Stimulated activated CD8-positive, alpha-beta memory T cell treated with anti-CD3 and anti-CD28 coated beads, Interleukin-15, amount 100 ng/mL, for 48 hours (primary cell): ENCODE data around the gene CASP2.

Experiments used
- DNase-seq, 2 donors: peaks; one replicate each; pipeline ENCODE4 v3.0.0-alpha.2; 2020; ENCODE audit warnings: low read depth in 2 of 2

CASP2 gene

DNA sequence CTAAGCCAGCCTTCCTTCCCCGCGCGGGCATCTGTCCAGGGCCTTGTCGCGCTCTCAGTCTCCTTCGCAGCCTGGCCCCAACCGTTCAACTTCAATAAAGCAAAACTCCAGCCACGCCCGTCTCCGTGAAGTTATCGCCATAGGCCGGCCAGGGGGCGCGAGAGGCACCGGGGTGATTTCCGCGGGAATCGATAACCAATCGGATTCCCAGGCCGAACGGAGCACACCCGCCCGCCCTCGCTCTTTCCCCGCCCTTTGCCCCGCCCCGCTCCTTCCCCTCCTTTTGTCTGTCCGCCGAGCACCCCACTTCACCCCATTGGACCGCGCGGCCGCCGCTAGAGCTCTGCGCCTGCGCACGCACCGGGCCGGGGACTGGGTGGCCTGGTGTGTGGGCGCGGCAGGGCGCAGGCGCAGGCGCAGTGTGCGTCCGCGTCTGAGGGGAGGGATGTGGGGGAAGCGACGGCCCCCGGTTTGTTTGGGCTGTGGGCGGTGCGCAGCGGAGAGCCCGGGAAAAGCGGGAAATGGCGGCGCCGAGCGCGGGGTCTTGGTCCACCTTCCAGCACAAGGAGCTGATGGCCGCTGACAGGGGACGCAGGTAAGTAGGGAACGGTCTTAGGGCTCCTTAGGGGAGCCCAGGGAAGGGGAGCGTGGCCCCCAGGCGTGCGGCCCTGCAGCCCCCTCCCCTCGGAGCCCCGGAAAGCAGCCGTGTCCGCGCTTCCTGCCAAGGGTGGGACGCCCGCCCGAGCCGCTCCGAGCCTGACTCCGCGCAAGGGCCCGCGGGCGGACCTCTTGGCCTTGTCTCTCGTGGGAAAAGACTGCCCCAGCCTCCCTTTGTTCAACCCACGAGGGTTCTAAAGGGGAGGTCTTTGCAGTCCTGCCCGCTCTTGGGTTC lies at the start of gene CASP2:
TSS of gene CASP2 (plus strand) at position 417 of the 892 bp plus-strand sequence. CDS start at position 522, 105 bp downstream.
- peak; percentile 99 for DNase-seq

GRCh38 chr7:143239813-143240212 lies 48.3 kb upstream of the CASP2 start:
- DNase-seq: no peak

GRCh38 chr7:143240291-143241168 lies 47.6 kb upstream of the CASP2 start:
- DNase-seq: peak; percentile 26 to 48

DNA sequence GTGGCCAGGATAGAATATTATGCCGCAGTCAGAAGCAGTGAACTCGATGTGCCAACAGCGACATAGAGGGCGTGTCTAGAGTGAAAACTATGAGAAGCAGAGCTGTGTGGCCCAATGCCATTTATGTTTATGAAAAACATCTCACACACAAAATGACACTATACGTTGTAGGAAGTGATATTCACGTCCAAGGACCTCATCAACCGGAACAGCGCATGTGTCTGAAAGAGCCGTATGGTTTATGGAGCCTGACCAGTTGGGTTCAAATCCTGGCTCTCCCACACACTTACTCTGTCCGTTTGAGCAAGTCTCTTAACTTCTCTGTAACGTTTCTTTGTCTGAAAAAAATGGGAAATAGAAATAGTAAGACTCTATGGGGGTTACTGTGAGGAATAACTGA lies 45.8 kb upstream of the CASP2 start:
- no peak for DNase-seq

- no peak for DNase-seq
These were observed 45.0 kb upstream of the CASP2 start for GRCh38 chr7:143243111-143243510.

GRCh38 chr7:143243614-143244013 lies 44.5 kb upstream of the CASP2 start:
- DNase-seq: no peak

- no peak for DNase-seq
These were observed 43.8 kb upstream of the CASP2 start for GRCh38 chr7:143244321-143244720.

- DNase-seq: no peak
These were observed 43.0 kb upstream of the CASP2 start for GRCh38 chr7:143245123-143245522.

- no peak for DNase-seq
These were observed 40.8 kb upstream of the CASP2 start for GRCh38 chr7:143247372-143247771.

DNA sequence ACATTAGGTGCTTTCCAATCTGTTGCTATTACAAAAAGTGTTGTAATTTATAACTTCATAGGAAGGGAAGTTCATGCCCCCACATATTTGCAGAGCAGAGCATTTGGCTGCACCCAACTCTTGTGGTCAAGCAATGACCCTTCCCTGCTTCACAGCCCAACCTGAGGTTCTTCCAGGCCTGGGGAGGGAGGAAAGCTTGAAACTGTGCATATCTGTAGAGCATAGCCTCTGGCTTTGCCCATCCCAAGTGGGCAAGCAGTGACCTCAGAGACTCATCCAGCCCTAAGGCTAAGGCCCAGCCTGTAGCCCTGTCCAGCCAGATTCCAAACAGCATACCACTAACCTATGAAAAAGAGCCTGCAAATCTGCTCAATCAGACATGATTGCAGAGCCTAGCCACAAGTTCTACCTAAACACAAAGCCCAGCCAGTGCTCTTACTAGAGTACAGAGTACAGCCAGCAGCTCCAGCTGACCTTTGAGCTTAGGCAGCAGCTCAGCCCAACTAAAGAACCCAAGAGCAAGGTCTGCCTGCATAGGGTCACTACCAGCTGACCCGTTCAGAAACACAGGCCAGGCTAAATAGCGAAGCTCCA lies 39.3 kb upstream of the CASP2 start:
- DNase-seq: no peak

- DNase-seq: no peak
These were observed 38.0 kb upstream of the CASP2 start for GRCh38 chr7:143250199-143250598.

GRCh38 chr7:143250822-143251221 lies 37.3 kb upstream of the CASP2 start:
- no peak for DNase-seq

DNA sequence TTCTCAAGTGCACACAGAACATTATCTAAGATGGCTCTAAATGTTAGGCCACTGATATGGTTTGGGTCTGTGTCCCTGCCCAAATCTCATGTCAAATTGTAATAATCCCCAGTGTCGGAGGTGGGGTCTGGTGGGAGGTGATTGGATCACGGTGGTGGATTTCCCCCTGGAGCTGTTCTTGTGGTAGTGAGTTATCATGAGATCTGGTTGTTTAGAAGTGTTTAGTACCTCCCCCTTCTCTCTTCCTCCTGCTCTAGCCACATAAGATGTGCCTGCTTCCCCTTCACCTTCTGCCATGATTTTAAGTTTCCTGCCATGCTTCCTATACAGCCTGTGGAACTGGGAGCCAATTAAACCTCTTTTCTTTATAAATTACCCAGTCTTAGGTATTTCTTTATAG lies 36.1 kb upstream of the CASP2 start:
- DNase-seq: no peak

DNA sequence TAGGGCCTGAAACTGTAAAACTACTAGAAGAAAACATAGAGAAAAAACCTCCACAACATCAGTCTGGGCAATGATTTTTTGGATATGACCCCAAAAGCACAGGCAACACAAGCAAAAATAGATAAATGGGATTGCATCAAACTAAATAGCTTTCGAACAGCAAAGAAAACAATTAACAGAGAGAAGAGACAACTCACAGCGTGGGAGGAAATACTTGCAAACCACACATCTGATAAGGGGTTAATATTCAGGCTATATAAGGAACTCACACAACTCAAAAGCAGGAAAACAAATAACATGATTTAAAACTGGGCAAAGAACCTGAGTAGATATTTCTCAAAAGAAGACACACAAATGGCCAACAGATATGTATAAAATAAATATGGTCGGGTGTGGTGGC lies 32.6 kb upstream of the CASP2 start:
- DNase-seq: no peak

DNA sequence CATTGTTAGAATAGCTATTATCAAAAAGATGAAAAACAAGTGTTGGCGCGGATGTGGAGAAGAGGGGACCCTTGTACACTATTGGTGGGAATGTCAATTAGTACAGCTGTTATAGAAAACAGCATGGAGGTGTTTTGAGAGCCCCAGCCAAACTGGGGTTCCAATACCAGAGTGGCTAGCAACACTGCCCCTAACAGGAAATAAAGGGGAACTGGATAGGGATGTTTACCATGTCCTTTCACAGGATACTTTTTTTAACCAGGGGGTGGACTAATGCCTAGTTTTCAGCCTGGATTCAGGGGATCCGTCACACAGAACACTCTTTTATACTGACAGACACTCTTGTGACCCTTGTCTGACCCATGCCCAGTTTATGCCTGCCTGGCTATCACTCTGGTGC lies 31.8 kb upstream of the CASP2 start:
- no peak for DNase-seq

- no peak for DNase-seq
These were observed 31.2 kb upstream of the CASP2 start for GRCh38 chr7:143256932-143257331.

DNA sequence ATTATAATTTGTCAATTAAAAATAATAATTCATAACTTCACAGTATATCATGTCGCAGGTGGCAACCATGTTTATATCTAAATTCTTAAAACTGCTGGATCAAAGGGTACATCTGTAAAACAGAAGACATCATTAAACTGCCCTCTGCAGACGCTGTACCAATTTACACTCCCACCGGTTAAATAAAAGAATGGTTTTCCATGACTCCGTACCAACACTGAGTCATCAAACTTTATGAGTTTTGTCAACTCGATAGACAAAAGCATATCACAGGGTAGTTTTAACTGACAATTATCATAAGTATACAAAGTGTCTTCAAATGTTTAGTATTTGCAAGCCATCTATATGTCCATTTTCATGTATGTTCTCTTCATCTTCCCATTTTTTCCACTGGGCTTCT lies 30.6 kb upstream of the CASP2 start:
- no peak for DNase-seq

- DNase-seq: no peak
These were observed 29.3 kb upstream of the CASP2 start for GRCh38 chr7:143258831-143259230.

DNA sequence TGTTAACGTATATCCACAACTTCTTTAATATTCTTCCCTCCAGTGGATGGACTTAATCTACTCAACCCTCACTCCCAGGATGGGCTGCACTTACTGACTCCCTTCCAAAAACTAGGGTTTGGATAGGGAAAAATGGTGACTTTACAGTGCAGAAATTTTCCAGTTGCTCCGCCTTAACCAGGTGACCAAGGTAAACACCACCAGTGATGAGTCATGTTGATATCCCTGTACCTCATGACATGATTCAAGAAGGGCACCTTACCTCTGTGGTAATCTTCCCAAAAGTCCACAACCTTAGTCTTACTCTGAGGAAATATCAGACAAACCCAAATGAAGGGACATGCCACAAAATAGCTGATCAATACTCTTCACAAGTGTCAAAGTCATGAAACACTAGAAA lies 28.4 kb upstream of the CASP2 start:
- no peak for DNase-seq

DNA sequence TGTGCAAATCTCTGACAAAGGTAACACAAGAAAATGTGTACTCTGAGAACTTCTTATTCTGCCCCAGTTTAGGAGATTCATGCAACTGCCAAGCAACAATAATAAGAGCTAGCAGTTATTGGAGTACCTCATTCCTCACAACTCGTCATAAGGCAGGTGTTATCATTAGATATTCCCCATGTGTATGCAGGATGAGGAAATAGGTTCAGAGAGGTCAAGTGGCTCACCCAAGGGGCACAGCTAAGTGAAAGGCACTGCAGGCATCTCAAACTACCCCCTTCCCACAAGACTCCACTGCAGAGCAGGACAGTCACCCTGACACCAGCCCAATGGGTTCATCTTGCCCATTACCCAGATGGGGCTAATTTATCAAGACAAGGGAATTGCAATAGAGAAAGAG lies 26.2 kb upstream of the CASP2 start:
- no peak for DNase-seq

- DNase-seq: peak; percentile 73 to 79
These were observed 24.6 kb upstream of the CASP2 start, which contains the start of gene GSTK1 for GRCh38 chr7:143263266-143264195. Gene GSTK1 (plus strand): TSS chr7:143263441. CDS start chr7:143263514, 73 bp downstream.
